Brain microvascular endothelial cell (primary cell): ENCODE data around the gene KTI12.
"Not testable (repeated sequence)": the region's sequence is repeated elsewhere in the genome, so short reads cannot be mapped to it uniquely, and the experiment has no call there.

Source experiments
- DNase-seq: peaks from one replicate; pipeline ENCODE4 v3.0.0-alpha.2; 2020
- H3K27ac ChIP-seq: fragments of 250-450 bp; sonication (Bioruptor Pico); 2 replicates; pipeline ENCODE4 v1.5.1; 2020; ENCODE audit warnings: mild to moderate bottlenecking, moderate library complexity
- H3K27me3 ChIP-seq: fragments of 250-450 bp; sonication (Bioruptor Pico); replicated peaks from 2 replicates; pipeline ENCODE4 v1.5.1; 2020; ENCODE audit warnings: mild to moderate bottlenecking
- H3K36me3 ChIP-seq: fragments of 250-450 bp; sonication (Bioruptor Pico); replicated peaks from 2 replicates; pipeline ENCODE4 v1.5.1; 2020; ENCODE audit warnings: mild to moderate bottlenecking
- H3K4me3 ChIP-seq: 2 replicates; pipeline ENCODE4 v1.5.1; 2011; ENCODE audit warnings: low read depth, mild to moderate bottlenecking, control low read depth, low read length, moderate library complexity
- CTCF ChIP-seq: IDR thresholded peaks from 2 replicates; pipeline ENCODE4 v1.5.1; 2011; ENCODE audit warnings: low read depth, mild to moderate bottlenecking, moderate library complexity, low read length, control low read depth, inconsistent platforms; ENCODE audit errors: missing control alignments
- in situ Hi-C: cut with HindIII; loops from 2 replicates; pipeline ENCODE4 v1.10.0; 2017; ENCODE audit warnings: low sequenced_read_pairs, low pct_ligation_motif_present

The KTI12 gene

GRCh38 chr1:52056163-52056936 lies 22.7 kb upstream of the KTI12 start, which contains the start of gene BTF3L4:
TSS of gene BTF3L4 (plus strand) at chr1:52056295. CDS start at chr1:52059848, 3,553 bp downstream.
- Histone ChIP-seq H3K4me3 (peak within 1 kb of the TSS; percentile 89), H3K27me3 (no peaks in the 10 kb centered on the region), H3K27ac (peak within 1 kb of the TSS; percentile 93), H3K36me3 (peaks cover 18% of the 10 kb centered on the region)
- in situ Hi-C loops, result no loop called here
- TF ChIP-seq CTCF, result no peak
- peak; percentile 96 for DNase-seq

GRCh38 chr1:52055866-52056162 lies 22.2 kb upstream of the KTI12 start:
- Histone ChIP-seq H3K27ac (peak overlapping the region; percentile 93), H3K27me3 (no peaks in the 10 kb centered on the region), H3K36me3 (peaks cover 14% of the 10 kb centered on the region), H3K4me3 (peak overlapping the region; percentile 89)
- DNase-seq, result no peak
- in situ Hi-C loops, result no loop called here
- TF ChIP-seq CTCF, result no peak

GRCh38 chr1:52055066-52055865 lies 21.7 kb upstream of the KTI12 start, which contains the start of gene TXNDC12:
TSS of gene TXNDC12 (minus strand) at chr1:52055191. CDS start at chr1:52055096, 95 bp downstream.
- no peak for TF ChIP-seq CTCF
- peak; percentile 89 for DNase-seq
- H3K27me3 ChIP-seq, result no peaks in the 10 kb centered on the region
- H3K36me3 ChIP-seq, result peaks cover 9% of the 10 kb centered on the region
- peak within 1 kb of the TSS; percentile 93 for H3K27ac ChIP-seq
- in situ Hi-C loops, result no loop called here
- peak within 1 kb of the TSS; percentile 89 for H3K4me3 ChIP-seq

- no peak for TF ChIP-seq CTCF
- Histone ChIP-seq H3K4me3 (peak overlapping the region; percentile 89), H3K27ac (peak overlapping the region; percentile 93), H3K27me3 (no peaks in the 10 kb centered on the region), H3K36me3 (peaks cover 2% of the 10 kb centered on the region)
- in situ Hi-C loops, result no loop called here
- no peak for DNase-seq
These were observed 21.0 kb upstream of the KTI12 start for GRCh38 chr1:52054496-52055065.

- Histone ChIP-seq H3K4me3 (peak overlapping the region; percentile 89), H3K27me3 (no peaks in the 10 kb centered on the region), H3K36me3 (peaks cover 2% of the 10 kb centered on the region), H3K27ac (no peak overlapping the region)
- in situ Hi-C loops, result no loop called here
- DNase-seq, result no peak
- no peak for TF ChIP-seq CTCF
These were observed 20.3 kb upstream of the KTI12 start for GRCh38 chr1:52053862-52054261.

- DNase-seq, in situ Hi-C loops, H3K4me3 ChIP-seq, H3K27ac ChIP-seq, H3K36me3 ChIP-seq, H3K27me3 ChIP-seq: not testable (repeated sequence)
These were observed 15.7 kb upstream of the KTI12 start for GRCh38 chr1:52049337-52049736.

GRCh38 chr1:52045666-52046195 lies 12.1 kb upstream of the KTI12 start:
- in situ Hi-C loops, result not testable (repeated sequence)

More at GRCh38 chr1:52045666-52046195, 12.1 kb upstream of the KTI12 start:
- H3K27ac ChIP-seq, H3K4me3 ChIP-seq, H3K36me3 ChIP-seq, H3K27me3 ChIP-seq, DNase-seq: not testable (repeated sequence)
